CD1c-positive myeloid dendritic cell (primary cell): Measurements from ENCODE around the gene TRAPPC12.
"Not testable (repeated sequence)": the region's sequence is repeated elsewhere in the genome, so short reads cannot be mapped to it uniquely, and the experiment has no call there.

Experiments
- DNase-seq: peaks from one replicate; pipeline ENCODE4 v3.0.0-alpha.2; 2016; ENCODE audit errors: extremely low spot score

The TRAPPC12 gene

GRCh38 chr2:3432693-3433338 is 53.3 kb downstream of the TRAPPC12 start:
- no peak for DNase-seq

- no peak for DNase-seq
Measured at GRCh38 chr2:3433339-3433699, 53.8 kb downstream of the TRAPPC12 start.

GRCh38 chr2:3433776-3434400 is 54.4 kb downstream of the TRAPPC12 start:
- DNase-seq: no peak

- no peak for DNase-seq
Measured at GRCh38 chr2:3434654-3435053, 55.2 kb downstream of the TRAPPC12 start.

- DNase-seq: no peak
Measured at GRCh38 chr2:3435445-3435844, 56.0 kb downstream of the TRAPPC12 start.

GRCh38 chr2:3440477-3440876 is 61.0 kb downstream of the TRAPPC12 start:
- no peak for DNase-seq

- no peak for DNase-seq
Measured at GRCh38 chr2:3441465-3441864, 62.0 kb downstream of the TRAPPC12 start.

GRCh38 chr2:3442185-3442584 is 62.7 kb downstream of the TRAPPC12 start:
- DNase-seq: no peak

- no peak for DNase-seq
Measured at GRCh38 chr2:3443083-3443482, 63.6 kb downstream of the TRAPPC12 start.

- DNase-seq: no peak
Measured at GRCh38 chr2:3443506-3444084, 64.1 kb downstream of the TRAPPC12 start.

GRCh38 chr2:3445891-3446290 is 66.4 kb downstream of the TRAPPC12 start:
- DNase-seq: no peak

- DNase-seq: no peak
Measured at GRCh38 chr2:3446381-3446780, 66.9 kb downstream of the TRAPPC12 start.

- not testable (repeated sequence) for DNase-seq
Measured at GRCh38 chr2:3447186-3447585, 67.7 kb downstream of the TRAPPC12 start.

GRCh38 chr2:3447789-3448317 is 68.4 kb downstream of the TRAPPC12 start:
- DNase-seq: no peak

GRCh38 chr2:3448441-3448911 is 69.0 kb downstream of the TRAPPC12 start:
- DNase-seq: not testable (repeated sequence)

GRCh38 chr2:3449086-3449485 is 69.6 kb downstream of the TRAPPC12 start:
- no peak for DNase-seq

GRCh38 chr2:3449936-3450335 is 70.4 kb downstream of the TRAPPC12 start:
- no peak for DNase-seq

- DNase-seq: no peak
Measured at GRCh38 chr2:3450385-3451010, 71.0 kb downstream of the TRAPPC12 start.

GRCh38 chr2:3451169-3451568 is 71.7 kb downstream of the TRAPPC12 start:
- DNase-seq: no peak

GRCh38 chr2:3451926-3452671 is 72.6 kb downstream of the TRAPPC12 start:
- DNase-seq: no peak

- no peak for DNase-seq
Measured at GRCh38 chr2:3453190-3453999, 73.9 kb downstream of the TRAPPC12 start.
